HG02938 (cell line): ENCODE results near the gene CNN2.

ENCODE experiments used
- ATAC-seq: cut with Tn5 transposase; IDR thresholded peaks from one replicate; pipeline ENCODE4 v1.9.1; 2021; ENCODE audit warnings: mild to moderate bottlenecking, moderate library complexity; ENCODE audit not compliant: unreplicated experiment

CNN2 gene

GRCh38 chr19:995051-995827 lies 31.2 kb upstream of the CNN2 start:
- ATAC-seq: no peak

DNA sequence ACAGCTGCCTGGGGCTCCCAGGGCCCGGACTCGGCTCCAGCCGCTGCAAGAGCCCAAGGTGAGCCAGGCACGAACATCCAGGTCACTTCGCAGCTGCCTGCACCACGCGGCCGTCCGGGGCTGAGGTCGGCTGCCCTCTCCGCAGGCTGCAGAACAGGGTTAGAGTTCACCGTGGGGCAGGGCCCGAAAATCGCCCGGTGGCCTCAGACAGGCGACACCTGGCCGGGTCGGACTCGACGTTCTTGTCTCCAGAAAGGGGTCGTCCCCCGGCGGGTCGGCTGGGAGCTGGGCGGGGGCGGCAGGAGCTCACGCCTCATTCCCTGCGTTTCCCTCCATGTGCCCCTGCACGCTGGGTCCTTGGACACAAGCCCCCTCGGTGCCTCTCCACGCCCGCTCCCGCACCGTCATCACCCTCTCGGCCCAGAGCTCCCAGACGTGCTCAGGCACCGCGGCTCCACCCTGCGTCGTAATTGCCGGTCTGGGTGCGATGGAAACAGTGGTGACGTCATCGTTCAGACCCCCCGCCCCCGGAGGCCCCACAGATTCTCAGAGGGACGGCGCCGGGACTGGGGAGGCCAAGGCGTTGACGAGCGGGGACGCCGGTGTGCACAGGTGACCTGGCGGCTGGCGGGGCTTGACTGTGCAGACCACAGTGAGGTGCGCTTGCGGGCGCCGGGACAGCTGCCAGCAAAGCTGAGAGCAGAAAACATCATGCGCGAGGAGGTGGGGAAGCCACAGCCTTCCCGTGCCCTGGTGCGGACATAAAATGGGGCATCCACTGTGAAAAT lies 30.2 kb upstream of the CNN2 start:
- no peak for ATAC-seq

- no peak for ATAC-seq
Measured at GRCh38 chr19:998064-998463, 28.3 kb upstream of the CNN2 start.

- ATAC-seq: no peak
Measured at GRCh38 chr19:999379-999719, 27.1 kb upstream of the CNN2 start.

GRCh38 chr19:1000095-1000494 lies 26.3 kb upstream of the CNN2 start, which contains the start of gene GRIN3B:
GRIN3B (plus strand) TSS chr19:1000419; CDS start chr19:1000438, 19 bp downstream.
- ATAC-seq: no peak

DNA sequence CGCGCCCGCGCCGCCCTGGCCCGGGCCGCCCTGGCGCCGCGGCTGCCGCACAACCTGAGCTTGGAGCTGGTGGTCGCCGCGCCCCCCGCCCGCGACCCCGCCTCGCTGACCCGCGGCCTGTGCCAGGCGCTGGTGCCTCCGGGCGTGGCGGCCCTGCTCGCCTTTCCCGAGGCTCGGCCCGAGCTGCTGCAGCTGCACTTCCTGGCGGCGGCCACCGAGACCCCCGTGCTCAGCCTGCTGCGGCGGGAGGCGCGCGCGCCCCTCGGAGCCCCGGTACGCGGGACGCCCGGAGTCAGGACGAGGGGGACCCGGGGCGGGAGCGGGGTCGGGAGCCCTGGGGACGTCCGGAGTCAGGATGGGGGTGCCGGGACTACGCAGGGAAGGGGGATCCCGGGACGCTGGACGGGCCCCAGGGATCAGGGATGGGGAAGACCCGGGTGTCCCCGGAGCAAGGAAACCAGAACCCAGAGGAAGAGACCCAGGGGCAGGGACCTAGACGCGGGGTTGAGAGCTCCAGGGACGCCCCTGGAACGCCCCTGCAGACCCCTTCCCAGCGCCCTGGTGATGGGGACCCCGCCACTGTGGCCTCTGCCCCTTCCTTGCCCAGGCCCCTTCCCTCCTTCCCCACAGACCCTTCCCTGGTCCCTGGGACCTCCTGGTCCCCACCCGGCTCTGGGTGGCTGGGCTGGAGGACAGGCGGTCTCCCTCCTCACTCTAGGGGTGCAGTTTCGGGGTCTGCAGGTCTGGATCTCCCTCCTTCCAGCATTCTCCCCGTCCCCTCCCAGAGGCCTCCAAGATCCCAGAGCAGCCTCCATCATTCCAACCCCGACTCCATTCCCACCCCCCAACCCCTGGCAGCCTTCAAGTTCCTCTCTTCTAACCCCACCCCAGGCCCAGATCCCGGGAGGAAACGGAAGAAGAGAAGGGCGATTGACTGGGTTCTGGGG lies 25.5 kb upstream of the CNN2 start:
- ATAC-seq: no peak

DNA sequence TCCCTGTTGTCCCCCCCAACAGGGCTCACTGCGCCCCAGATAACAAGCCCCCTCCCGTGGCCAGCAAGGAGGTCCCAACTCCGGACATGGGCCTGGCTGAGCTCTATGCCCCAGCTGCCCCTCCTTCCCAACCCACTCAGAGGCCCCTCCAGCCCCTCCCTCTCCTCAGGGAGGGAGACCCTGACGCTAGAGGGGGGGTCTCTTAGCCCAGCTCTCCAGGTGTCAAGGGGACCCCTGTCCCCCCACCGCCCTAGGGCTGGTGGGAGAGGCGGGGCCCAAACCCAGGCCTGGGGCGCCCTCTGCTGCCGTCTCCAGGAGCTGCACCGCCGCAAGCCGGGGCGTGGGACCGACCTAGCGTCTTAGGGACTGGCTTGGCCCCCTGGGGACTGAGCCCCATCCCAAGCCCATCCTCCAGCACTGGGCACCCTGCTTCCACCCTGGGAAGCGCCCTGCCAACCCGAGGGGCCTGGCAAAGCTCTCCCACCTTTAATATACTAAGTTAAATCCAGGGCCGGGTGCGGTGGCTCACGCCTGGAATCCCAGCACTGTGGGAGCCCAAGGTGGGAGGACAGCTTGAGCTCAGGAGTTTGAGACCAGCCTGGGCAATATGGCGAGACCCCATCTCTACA lies 24.8 kb upstream of the CNN2 start:
- no peak for ATAC-seq

DNA sequence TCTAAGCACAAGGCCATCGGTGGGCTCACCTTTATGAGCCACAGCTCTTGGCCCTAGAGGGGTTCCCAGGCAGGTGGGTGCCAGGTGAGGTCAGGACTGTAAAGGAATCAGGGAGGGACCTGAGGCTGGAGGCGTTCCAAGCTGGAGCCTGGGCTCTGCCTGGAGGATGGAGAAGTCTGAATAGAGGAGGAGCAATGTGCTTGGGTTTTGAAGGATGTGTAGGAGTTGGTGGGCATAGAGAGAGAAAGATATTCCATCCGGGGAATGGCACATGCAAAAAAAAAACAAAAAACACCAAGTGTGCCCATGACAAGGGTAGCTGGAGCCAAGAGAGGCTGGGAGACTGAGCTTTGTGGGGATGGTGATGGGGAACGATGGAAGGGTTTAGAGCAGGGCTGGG lies 23.8 kb upstream of the CNN2 start:
- ATAC-seq: no peak

- ATAC-seq: no peak
Measured at GRCh38 chr19:1003283-1003682, 23.1 kb upstream of the CNN2 start.

GRCh38 chr19:1004204-1004802 lies 22.1 kb upstream of the CNN2 start:
- ATAC-seq: no peak

- no peak for ATAC-seq
Measured at GRCh38 chr19:1004803-1005664, 21.4 kb upstream of the CNN2 start.

DNA sequence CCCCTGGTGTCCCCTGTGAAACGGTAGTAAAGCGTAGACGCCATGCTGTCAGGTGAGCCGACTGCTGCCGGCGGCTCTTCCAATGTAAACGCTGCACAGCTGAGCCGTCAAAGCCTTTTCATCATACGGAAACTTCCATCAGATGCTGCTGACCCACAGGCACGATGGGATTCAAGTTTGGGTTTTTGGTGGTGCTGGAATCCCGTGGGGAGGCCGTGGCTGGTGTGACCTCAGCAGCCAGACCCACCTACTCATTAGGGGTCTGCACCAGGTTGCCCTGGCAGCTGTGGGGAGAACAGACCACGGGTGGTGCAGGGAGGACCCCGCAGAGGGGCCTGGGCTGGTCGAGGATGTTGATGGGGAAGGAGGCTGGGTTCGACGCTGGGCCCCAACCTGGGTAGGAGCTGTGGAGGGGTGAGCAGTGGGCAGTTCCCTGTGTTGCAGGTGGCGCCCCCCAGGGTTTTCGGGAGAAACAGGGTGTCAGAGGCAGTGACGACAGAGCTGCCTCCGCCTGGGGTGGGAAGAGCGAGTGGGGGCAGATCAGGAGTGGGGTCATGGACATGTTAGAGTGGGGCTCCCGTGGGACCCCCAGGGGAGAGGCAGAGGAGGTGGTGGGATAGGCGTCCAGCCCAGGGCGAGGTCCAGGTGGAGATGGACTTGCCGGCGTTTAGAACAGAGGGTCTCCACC lies 19.6 kb upstream of the CNN2 start:
- no peak for ATAC-seq

GRCh38 chr19:1007399-1008251 lies 18.8 kb upstream of the CNN2 start:
- no peak for ATAC-seq

DNA sequence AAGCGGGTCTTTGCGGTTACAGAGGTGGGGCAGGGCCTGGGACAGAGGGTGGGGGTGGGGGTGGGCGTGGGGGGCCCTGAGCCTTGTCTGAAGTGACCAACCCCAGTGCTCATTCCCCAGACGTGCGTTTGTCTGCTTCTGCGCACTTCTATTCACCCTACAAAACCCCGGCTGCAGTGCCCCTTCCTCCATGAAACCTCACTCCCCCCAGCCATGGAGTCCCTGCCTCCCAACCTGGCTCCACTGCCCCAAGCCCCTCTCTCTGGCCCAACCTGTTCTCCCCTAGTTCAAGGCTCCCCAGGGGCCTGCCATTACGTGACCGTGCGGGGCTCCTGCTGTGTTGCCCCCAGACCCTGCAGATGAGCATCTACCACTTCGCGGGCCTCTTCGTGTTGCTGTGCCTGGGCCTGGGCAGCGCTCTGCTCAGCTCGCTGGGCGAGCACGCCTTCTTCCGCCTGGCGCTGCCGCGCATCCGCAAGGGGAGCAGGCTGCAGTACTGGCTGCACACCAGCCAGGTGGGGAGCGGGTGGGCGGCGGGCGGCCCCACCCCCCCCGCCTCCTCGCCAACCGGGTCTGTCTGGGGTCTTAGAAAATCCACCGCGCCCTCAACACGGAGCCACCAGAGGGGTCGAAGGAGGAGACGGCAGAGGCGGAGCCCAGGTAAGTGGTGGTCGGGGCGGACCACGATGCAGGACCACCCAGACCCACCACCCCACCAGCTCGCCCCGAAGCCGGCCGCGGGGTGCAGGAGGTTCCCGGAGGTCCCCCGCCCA lies 18.0 kb upstream of the CNN2 start:
- no peak for ATAC-seq

- no peak for ATAC-seq
Measured at GRCh38 chr19:1009041-1009980, 17.1 kb upstream of the CNN2 start.

DNA sequence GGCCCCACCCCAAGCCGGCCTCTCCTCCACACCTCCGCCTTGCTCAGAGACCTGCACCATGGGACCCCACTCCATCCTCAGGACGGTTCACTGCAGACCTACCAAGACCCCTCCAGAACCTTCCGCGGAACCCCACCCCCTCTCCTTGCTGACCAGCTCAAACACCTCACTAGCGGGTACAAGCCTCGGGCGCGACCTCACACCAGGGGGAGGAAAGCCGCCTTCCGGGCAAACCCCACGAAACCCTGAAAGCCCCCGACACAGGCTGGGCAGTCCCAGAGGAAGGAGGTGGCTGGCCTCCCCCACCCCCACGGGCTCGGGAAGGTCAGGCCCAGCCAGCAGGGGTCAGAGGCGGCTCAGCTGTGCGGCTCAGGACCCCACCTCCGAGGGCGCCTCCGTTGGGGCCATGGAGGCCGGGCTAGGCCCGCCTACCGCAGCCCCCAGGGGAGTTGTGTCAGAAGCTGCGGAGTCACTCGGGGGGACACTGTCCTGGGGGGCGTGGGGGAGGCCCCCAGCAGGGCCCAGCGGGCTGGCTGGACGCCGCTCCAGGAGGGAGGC lies 16.3 kb upstream of the CNN2 start:
- no peak for ATAC-seq
